Ureter (tissue), 1 donor: ENCODE data around the gene CD7. TPM values are rescaled to one million over a fixed set of nuclear protein-coding genes. Genes with fewer than 3 reads are reported as not detected.

Experiments
- DNase-seq: peaks from one replicate; pipeline ENCODE4 v3.0.0-alpha.2; 2020; ENCODE audit warnings: low spot score
- total RNA-seq: library from RNA; stranded (reverse); gene quantifications from one replicate; pipeline ENCODE4 v1.2.4, GENCODE V29; 2023
- donor health status: DM: yes; HTN: yes; CAD: no.

The CD7 gene
- total RNA-seq, 1 donor from 2014 or later, result 3.4 TPM

- DNase-seq, result no peak
Observed at GRCh38 chr17:82298538-82299421, 18.6 kb downstream of the CD7 start.

GRCh38 chr17:82297714-82298537, 19.5 kb downstream of the CD7 start:
- peak; percentile 95 for DNase-seq

GRCh38 chr17:82297280-82297713, 20.1 kb downstream of the CD7 start:
- DNase-seq, result peak; percentile 90

GRCh38 chr17:82296511-82297279, 20.7 kb downstream of the CD7 start:
- DNase-seq, result no peak

GRCh38 chr17:82295472-82295814, 22.0 kb downstream of the CD7 start:
- DNase-seq, result no peak

GRCh38 chr17:82294064-82294773, 23.2 kb downstream of the CD7 start:
- no peak for DNase-seq

- peak; percentile 96 for DNase-seq
Observed at GRCh38 chr17:82292251-82293154, 24.9 kb downstream of the CD7 start.

- DNase-seq, result no peak
Observed at GRCh38 chr17:82291582-82292250, 25.7 kb downstream of the CD7 start.

- peak; percentile 89 for DNase-seq
Observed at GRCh38 chr17:82287868-82288801, 29.3 kb downstream of the CD7 start.

- no peak for DNase-seq
Observed at GRCh38 chr17:82287013-82287867, 30.2 kb downstream of the CD7 start.

- no peak for DNase-seq
Observed at GRCh38 chr17:82285141-82285540, 32.3 kb downstream of the CD7 start.

- no peak for DNase-seq
Observed at GRCh38 chr17:82283208-82283749, 34.1 kb downstream of the CD7 start.

GRCh38 chr17:82282239-82283207, 34.9 kb downstream of the CD7 start:
- no peak for DNase-seq

- DNase-seq, result no peak
Observed at GRCh38 chr17:82281502-82282238, 35.7 kb downstream of the CD7 start.

GRCh38 chr17:82281076-82281475, 36.3 kb downstream of the CD7 start:
- no peak for DNase-seq
